HepG2 (cell line): ENCODE results near the gene ATP10A. TPM values are rescaled to one million over a fixed set of nuclear protein-coding genes. Genes with fewer than 3 reads are reported as not detected.

Experiments used
- DNMT1 ChIP-seq: sonication (generic); formaldehyde crosslinking; IDR thresholded peaks from 2 replicates; pipeline ENCODE4 v1.5.1; 2020; ENCODE audit warnings: mild to moderate bottlenecking, missing genetic modification reagents
- ERF ChIP-seq: IDR thresholded peaks from 2 replicates; pipeline ENCODE4 v1.6.1; 2018; ENCODE audit warnings: missing biosample characterization, missing genetic modification reagents
- FOXA3 ChIP-seq: IDR thresholded peaks from 2 replicates; pipeline ENCODE4 v1.6.1; 2016; ENCODE audit warnings: missing genetic modification reagents, missing compliant biosample characterization
- KMT2B ChIP-seq: IDR thresholded peaks from 2 replicates; pipeline ENCODE4 v1.6.1; 2016; ENCODE audit warnings: missing genetic modification reagents, missing compliant biosample characterization
- MED1 ChIP-seq: sonication (generic); formaldehyde crosslinking; IDR thresholded peaks from 2 replicates; pipeline ENCODE4 v1.4.0; 2020; ENCODE audit warnings: missing genetic modification reagents
- MEF2D ChIP-seq: sonication (generic); formaldehyde crosslinking; IDR thresholded peaks from 2 replicates; pipeline ENCODE4 v1.5.1; 2020; ENCODE audit warnings: mild to moderate bottlenecking, missing genetic modification reagents
- NFE2L1 ChIP-seq: sonication (generic); formaldehyde crosslinking; IDR thresholded peaks from 2 replicates; pipeline ENCODE4 v1.4.0; 2020; ENCODE audit warnings: missing genetic modification reagents, mild to moderate bottlenecking, borderline replicate concordance
- RARA ChIP-seq: IDR thresholded peaks from 2 replicates; pipeline ENCODE4 v1.6.1; 2016; ENCODE audit warnings: missing genetic modification reagents, missing compliant biosample characterization
- SRSF4 ChIP-seq: fragments of 200-400 bp; formaldehyde crosslinking; IDR thresholded peaks from one replicate; pipeline ENCODE4 v1.6.1; 2018; ENCODE audit warnings: mild to moderate bottlenecking, low read depth, low read length, moderate library complexity; ENCODE audit not compliant: poor library complexity, severe bottlenecking
- TMF1 ChIP-seq: sonication (generic); formaldehyde crosslinking; IDR thresholded peaks from 2 replicates; pipeline ENCODE4 v1.8.1; 2022; ENCODE audit warnings: low read depth, missing genetic modification reagents
- ZNF282 ChIP-seq: fragments of 450-650 bp; IDR thresholded peaks from 2 replicates; pipeline ENCODE4 v1.6.1; 2018; ENCODE audit not compliant: partially characterized antibody
- ZNF616 ChIP-seq: sonication (generic); formaldehyde crosslinking; IDR thresholded peaks from 2 replicates; pipeline ENCODE4 v1.5.0; 2020; ENCODE audit warnings: low read depth, mild to moderate bottlenecking, missing genetic modification reagents
- ZNF629 ChIP-seq: sonication (generic); formaldehyde crosslinking; conservative IDR thresholded peaks from 2 replicates; pipeline ENCODE4 v1.5.0; 2020; ENCODE audit warnings: missing genetic modification reagents
- ZNF678 ChIP-seq: sonication (generic); formaldehyde crosslinking; IDR thresholded peaks from 2 replicates; pipeline ENCODE4 v1.4.0; 2020; ENCODE audit warnings: mild to moderate bottlenecking, missing genetic modification reagents
- ZNF7 ChIP-seq: IDR thresholded peaks from 2 replicates; pipeline ENCODE4 v1.6.1; 2016; ENCODE audit warnings: missing biosample characterization, missing genetic modification reagents
- ZNF713 ChIP-seq: sonication (generic); formaldehyde crosslinking; IDR thresholded peaks from 2 replicates; pipeline ENCODE4 v1.4.0; 2020; ENCODE audit warnings: mild to moderate bottlenecking, missing genetic modification reagents
- polyA plus RNA-seq, 8 experiments: library from polyadenylated mRNA; depleted of rRNA in 3 of 8; stranded (reverse) in 7 of 8; unstranded in 1 of 8; fragments of >200 nt; fragmentation: Illumina TruSeq in 4 of 8; extraction: Trizol in 4 of 8; gene quantifications; 2 replicates each; pipeline versions ENCODE4 v1.2.1 to v1.2.3, GENCODE V29; 2011 to 2016; ENCODE audit warnings: low read depth in 4 of 8, missing spikeins in 1 of 8, mixed read lengths in 1 of 8; ENCODE audit not compliant: insufficient read depth in 1 of 8
- total RNA-seq, 5 experiments: library from RNA; depleted of rRNA; stranded (reverse); fragments of >200 nt; fragmentation: Illumina TruSeq; extraction: Trizol; gene quantifications; 2 replicates each; pipeline ENCODE4 v1.2.3, GENCODE V29; 2016; ENCODE audit warnings: low read depth in 1 of 5
- TF ChIP-seq, protein P1 (sequence below): sonication (generic); formaldehyde crosslinking; IDR thresholded peaks from 2 replicates; pipeline ENCODE4 v1.5.0; 2020; ENCODE audit warnings: missing genetic modification reagents
- TF ChIP-seq, protein P2 (sequence below): sonication (generic); formaldehyde crosslinking; IDR thresholded peaks from 2 replicates; pipeline ENCODE4 v1.4.0; 2020; ENCODE audit warnings: missing genetic modification reagents, borderline replicate concordance
- TF ChIP-seq, protein P3 (sequence below): sonication (generic); formaldehyde crosslinking; IDR thresholded peaks from 2 replicates; pipeline ENCODE4 v1.8.1; 2023; ENCODE audit warnings: mild to moderate bottlenecking, missing genetic modification reagents
- TF ChIP-seq, protein P4 (sequence below): sonication (generic); formaldehyde crosslinking; IDR thresholded peaks from 2 replicates; pipeline ENCODE4 v1.4.0; 2020; ENCODE audit warnings: missing genetic modification reagents
- TF ChIP-seq, protein P5 (sequence below): sonication (generic); formaldehyde crosslinking; IDR thresholded peaks from 2 replicates; pipeline ENCODE4 v1.4.0; 2020; ENCODE audit warnings: missing genetic modification reagents

The ATP10A gene
- total and polyA plus RNA-seq, 2 of the 13 experiments (the other 11 are each of a cell fraction or from before 2014, with no cell fraction given), result 0.58 to 4.2 TPM

DNA sequence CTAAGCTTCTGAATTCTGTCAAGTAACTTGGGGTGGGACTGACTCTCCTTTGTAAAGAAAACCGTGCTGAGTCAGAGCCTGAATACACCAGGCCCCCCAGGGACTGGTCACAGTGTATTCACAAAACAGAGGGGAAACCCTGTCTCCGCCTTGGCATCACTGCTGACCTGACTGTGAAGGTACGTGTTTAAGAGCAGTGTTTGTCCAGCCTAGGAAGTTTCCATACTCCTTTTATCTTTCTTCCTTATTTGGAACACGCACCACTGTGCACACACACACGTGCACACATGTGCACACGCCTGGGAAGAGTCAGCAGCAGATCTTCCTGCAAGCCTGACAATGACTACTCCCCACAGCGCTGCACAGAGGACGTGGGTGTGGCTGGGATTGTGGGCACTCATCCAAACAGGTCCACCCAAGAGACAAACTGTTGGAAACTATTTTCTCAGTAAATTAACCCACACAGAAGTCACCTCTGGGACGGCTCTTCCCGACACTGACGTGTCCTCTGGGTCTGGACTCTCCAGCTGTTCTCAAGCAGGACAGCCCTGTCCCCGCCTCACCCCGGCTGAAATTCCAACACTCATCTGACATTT, 87.7 kb downstream of the ATP10A start (continued):
- 0 out of 2 replicates have a peak, but pooled peaks have one; percentile 25 for TF ChIP-seq ERF (CRISPR knock-in tag)
- TF ChIP-seq MEF2D (CRISPR knock-in tag), result 0 out of 2 replicates have a peak, but pooled peaks have one; percentile 26
- TF ChIP-seq TMF1 (CRISPR knock-in tag), result no peak
- no peak for TF ChIP-seq DNMT1 (CRISPR knock-in tag)
- TF ChIP-seq, protein P1, sequence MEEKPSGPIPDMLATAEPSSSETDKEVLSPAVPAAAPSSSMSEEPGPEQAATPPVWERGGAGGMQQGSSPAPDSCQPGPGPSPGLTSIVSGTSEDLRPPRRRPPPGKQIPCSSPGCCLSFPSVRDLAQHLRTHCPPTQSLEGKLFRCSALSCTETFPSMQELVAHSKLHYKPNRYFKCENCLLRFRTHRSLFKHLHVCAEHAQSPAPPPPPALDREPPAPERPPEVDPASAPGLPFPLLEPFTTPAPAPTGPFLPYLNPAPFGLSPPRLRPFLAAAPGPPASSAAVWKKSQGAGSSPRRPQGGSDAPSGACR, result no peak
- TF ChIP-seq NFE2L1 (CRISPR knock-in tag), result no peak
- TF ChIP-seq FOXA3 (CRISPR knock-in tag), result 0 out of 2 replicates have a peak, but pooled peaks have one; percentile 37
- TF ChIP-seq ZNF678 (CRISPR knock-in tag), result no peak
- TF ChIP-seq, protein P2, sequence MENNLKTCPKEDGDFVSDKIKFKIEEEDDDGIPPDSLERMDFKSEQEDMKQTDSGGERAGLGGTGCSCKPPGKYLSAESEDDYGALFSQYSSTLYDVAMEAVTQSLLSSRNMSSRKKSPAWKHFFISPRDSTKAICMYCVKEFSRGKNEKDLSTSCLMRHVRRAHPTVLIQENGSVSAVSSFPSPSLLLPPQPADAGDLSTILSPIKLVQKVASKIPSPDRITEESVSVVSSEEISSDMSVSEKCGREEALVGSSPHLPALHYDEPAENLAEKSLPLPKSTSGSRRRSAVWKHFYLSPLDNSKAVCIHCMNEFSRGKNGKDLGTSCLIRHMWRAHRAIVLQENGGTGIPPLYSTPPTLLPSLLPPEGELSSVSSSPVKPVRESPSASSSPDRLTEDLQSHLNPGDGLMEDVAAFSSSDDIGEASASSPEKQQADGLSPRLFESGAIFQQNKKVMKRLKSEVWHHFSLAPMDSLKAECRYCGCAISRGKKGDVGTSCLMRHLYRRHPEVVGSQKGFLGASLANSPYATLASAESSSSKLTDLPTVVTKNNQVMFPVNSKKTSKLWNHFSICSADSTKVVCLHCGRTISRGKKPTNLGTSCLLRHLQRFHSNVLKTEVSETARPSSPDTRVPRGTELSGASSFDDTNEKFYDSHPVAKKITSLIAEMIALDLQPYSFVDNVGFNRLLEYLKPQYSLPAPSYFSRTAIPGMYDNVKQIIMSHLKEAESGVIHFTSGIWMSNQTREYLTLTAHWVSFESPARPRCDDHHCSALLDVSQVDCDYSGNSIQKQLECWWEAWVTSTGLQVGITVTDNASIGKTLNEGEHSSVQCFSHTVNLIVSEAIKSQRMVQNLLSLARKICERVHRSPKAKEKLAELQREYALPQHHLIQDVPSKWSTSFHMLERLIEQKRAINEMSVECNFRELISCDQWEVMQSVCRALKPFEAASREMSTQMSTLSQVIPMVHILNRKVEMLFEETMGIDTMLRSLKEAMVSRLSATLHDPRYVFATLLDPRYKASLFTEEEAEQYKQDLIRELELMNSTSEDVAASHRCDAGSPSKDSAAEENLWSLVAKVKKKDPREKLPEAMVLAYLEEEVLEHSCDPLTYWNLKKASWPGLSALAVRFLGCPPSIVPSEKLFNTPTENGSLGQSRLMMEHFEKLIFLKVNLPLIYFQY, result no peak
- TF ChIP-seq, protein P3, sequence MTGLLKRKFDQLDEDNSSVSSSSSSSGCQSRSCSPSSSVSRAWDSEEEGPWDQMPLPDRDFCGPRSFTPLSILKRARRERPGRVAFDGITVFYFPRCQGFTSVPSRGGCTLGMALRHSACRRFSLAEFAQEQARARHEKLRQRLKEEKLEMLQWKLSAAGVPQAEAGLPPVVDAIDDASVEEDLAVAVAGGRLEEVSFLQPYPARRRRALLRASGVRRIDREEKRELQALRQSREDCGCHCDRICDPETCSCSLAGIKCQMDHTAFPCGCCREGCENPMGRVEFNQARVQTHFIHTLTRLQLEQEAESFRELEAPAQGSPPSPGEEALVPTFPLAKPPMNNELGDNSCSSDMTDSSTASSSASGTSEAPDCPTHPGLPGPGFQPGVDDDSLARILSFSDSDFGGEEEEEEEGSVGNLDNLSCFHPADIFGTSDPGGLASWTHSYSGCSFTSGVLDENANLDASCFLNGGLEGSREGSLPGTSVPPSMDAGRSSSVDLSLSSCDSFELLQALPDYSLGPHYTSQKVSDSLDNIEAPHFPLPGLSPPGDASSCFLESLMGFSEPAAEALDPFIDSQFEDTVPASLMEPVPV, result no peak
- TF ChIP-seq ZNF616 (CRISPR knock-in tag), result no peak
- TF ChIP-seq MED1 (CRISPR knock-in tag), result peak; percentile 66; the same call in 1 of the 2 replicates
- no peak for TF ChIP-seq KMT2B (CRISPR knock-in tag)
- no peak for TF ChIP-seq ZNF282
- TF ChIP-seq ZNF629 (CRISPR knock-in tag), result no peak
- no peak for TF ChIP-seq ZNF7 (CRISPR knock-in tag)
- TF ChIP-seq ZNF713 (CRISPR knock-in tag), result no peak
- TF ChIP-seq, protein P4, sequence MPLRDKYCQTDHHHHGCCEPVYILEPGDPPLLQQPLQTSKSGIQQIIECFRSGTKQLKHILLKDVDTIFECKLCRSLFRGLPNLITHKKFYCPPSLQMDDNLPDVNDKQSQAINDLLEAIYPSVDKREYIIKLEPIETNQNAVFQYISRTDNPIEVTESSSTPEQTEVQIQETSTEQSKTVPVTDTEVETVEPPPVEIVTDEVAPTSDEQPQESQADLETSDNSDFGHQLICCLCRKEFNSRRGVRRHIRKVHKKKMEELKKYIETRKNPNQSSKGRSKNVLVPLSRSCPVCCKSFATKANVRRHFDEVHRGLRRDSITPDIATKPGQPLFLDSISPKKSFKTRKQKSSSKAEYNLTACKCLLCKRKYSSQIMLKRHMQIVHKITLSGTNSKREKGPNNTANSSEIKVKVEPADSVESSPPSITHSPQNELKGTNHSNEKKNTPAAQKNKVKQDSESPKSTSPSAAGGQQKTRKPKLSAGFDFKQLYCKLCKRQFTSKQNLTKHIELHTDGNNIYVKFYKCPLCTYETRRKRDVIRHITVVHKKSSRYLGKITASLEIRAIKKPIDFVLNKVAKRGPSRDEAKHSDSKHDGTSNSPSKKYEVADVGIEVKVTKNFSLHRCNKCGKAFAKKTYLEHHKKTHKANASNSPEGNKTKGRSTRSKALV (CRISPR knock-in tag), result no peak
- TF ChIP-seq SRSF4, result no peak
- TF ChIP-seq, protein P5, sequence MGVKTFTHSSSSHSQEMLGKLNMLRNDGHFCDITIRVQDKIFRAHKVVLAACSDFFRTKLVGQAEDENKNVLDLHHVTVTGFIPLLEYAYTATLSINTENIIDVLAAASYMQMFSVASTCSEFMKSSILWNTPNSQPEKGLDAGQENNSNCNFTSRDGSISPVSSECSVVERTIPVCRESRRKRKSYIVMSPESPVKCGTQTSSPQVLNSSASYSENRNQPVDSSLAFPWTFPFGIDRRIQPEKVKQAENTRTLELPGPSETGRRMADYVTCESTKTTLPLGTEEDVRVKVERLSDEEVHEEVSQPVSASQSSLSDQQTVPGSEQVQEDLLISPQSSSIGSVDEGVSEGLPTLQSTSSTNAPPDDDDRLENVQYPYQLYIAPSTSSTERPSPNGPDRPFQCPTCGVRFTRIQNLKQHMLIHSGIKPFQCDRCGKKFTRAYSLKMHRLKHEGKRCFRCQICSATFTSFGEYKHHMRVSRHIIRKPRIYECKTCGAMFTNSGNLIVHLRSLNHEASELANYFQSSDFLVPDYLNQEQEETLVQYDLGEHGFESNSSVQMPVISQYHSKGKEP, result no peak
- TF ChIP-seq RARA, result peak; percentile 52
